GM12801 (cell line): ENCODE results near the gene COX7A2L.

Source experiments
- CTCF ChIP-seq: IDR thresholded peaks from one replicate; pipeline ENCODE4 v1.5.1; 2011; ENCODE audit warnings: control low read depth; ENCODE audit not compliant: insufficient read length; ENCODE audit errors: extremely low read depth

Gene COX7A2L

GRCh38 chr2:42315844-42316470 is 45.1 kb downstream of the COX7A2L start:
- no peak for TF ChIP-seq CTCF

GRCh38 chr2:42314892-42315468 is 46.0 kb downstream of the COX7A2L start:
- TF ChIP-seq CTCF = no peak

DNA sequence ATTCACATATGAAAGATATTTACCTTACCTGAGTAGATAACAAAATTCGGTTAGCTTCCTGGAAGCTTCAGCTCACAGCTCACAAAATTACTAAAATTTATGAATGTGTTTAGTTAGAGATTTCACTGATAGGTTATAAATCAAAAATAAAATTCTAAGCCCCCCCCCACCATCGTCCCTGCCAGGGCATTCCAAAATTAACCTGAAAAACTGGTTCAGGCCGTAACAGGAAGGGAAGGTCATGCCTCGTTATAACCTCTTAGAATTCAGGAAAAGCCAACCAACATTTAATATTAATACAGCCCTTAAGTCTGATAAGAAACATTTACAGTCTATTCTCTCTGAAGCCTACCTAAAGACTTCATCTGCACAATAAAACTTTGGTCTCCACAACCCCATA is 48.9 kb downstream of the COX7A2L start:
- TF ChIP-seq CTCF = no peak

- TF ChIP-seq CTCF = no peak
Observed at GRCh38 chr2:42310007-42310515, 51.0 kb downstream of the COX7A2L start.

DNA sequence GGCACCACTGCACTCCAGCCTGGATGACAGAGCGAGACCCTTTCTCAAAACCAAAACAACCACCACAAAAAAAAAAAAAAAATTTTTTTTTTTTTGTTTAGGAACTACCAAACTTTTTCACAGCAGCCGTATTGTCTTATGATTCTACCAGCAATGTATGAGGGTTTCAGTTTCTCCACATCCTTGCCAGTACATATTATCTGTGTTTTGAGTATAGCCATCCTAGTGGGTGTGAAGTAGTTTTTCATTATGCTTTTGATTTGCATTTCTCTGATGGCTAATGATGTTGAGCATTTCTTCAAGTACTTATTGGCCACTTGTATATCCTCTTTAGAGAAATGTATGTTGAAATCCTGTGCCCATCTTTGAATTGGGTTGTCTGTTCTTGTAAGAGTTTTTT is 51.7 kb downstream of the COX7A2L start:
- TF ChIP-seq CTCF = no peak

- no peak for TF ChIP-seq CTCF
Observed at GRCh38 chr2:42307180-42307579, 53.8 kb downstream of the COX7A2L start.

DNA sequence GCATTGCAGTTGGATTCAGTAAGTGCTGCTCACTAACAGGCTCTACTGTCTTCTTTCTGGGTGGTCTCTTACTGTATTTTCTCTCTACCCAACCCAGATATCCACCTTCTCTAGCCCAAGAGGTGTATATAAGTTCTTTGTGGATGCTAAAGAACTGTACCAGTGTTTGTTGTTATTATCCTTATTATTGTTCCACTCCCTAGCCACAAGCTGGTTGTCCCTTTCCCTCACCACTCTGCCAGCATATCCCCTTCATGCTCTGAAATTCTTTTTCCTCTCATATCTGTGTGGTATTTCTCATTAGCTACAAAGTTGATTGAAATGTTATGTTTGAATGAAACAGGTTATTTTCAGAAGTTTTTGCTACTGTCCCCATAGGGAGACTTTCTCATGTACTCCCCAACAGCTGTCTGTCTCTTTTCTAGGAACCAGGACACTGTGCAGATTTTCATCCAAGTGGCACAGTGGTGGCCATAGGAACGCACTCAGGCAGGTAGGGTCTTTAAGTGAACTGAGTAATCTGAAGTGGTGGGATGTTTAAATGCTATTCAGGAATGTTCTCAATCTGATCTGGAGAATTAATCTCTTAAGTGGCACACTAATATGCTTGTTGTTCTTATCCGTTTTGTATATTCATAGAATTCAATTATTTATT is 56.8 kb downstream of the COX7A2L start:
- no peak for TF ChIP-seq CTCF
